IPS-15b (cell line): Measurements from ENCODE around the gene HOXC6.

Experiments
- H3K27me3 ChIP-seq: one replicate; pipeline ENCODE4 v1.6.1; 2013; ENCODE audit warnings: low read length; ENCODE audit not compliant: control insufficient read depth, insufficient read depth
- H3K36me3 ChIP-seq: one replicate; pipeline ENCODE4 v1.6.1; 2013; ENCODE audit warnings: low read length; ENCODE audit not compliant: control insufficient read depth, insufficient read depth
- H3K4me1 ChIP-seq: one replicate; pipeline ENCODE4 v1.6.1; 2013; ENCODE audit warnings: mild to moderate bottlenecking, low read length; ENCODE audit not compliant: control insufficient read depth, insufficient read depth
- H3K4me3 ChIP-seq: one replicate; pipeline ENCODE4 v1.5.1; 2013; ENCODE audit warnings: low read depth, low read length
- H3K9ac ChIP-seq: one replicate; pipeline ENCODE4 v1.6.1; 2013; ENCODE audit warnings: low read depth, mild to moderate bottlenecking, low read length
- H3K9me3 ChIP-seq: one replicate; pipeline ENCODE4 v1.6.1; 2013; ENCODE audit warnings: mild to moderate bottlenecking, low read length; ENCODE audit not compliant: control insufficient read depth, insufficient read depth

HOXC6 gene

GRCh38 chr12:54000116-54001114 lies 27.8 kb upstream of the HOXC6 start, which contains the start of gene HOXC9:
Gene HOXC9, plus strand, starts transcription at chr12:54000161. Its CDS starts 28 bp downstream, at chr12:54000189.
- Histone ChIP-seq H3K36me3 (no peaks in the 10 kb centered on the region), H3K4me3 (peak within 1 kb of the TSS; percentile 32), H3K9ac (no peak within 1 kb of the TSS), H3K9me3 (no peaks in the 10 kb centered on the region), H3K27me3 (peaks cover 100% of the 10 kb centered on the region), H3K4me1 (no peaks in the 10 kb centered on the region)

- Histone ChIP-seq H3K36me3 (no peaks in the 10 kb centered on the region), H3K4me1 (no peaks in the 10 kb centered on the region), H3K4me3 (no peak overlapping the region), H3K27me3 (peaks cover 100% of the 10 kb centered on the region), H3K9me3 (no peaks in the 10 kb centered on the region), H3K9ac (no peak overlapping the region)
These were observed 26.7 kb upstream of the HOXC6 start for GRCh38 chr12:54001283-54002187.

GRCh38 chr12:54002278-54002914 lies 25.8 kb upstream of the HOXC6 start:
- Histone ChIP-seq H3K4me1 (no peaks in the 10 kb centered on the region), H3K36me3 (no peaks in the 10 kb centered on the region), H3K4me3 (peak overlapping the region; percentile 5), H3K27me3 (peaks cover 100% of the 10 kb centered on the region), H3K9me3 (no peaks in the 10 kb centered on the region), H3K9ac (no peak overlapping the region)

- H3K9ac ChIP-seq = no peak overlapping the region
- H3K27me3 ChIP-seq = peaks cover 100% of the 10 kb centered on the region
- H3K9me3 ChIP-seq = no peaks in the 10 kb centered on the region
- H3K36me3 ChIP-seq = no peaks in the 10 kb centered on the region
- H3K4me1 ChIP-seq = no peaks in the 10 kb centered on the region
- no peak overlapping the region for H3K4me3 ChIP-seq
These were observed 25.3 kb upstream of the HOXC6 start for GRCh38 chr12:54002915-54003389.

GRCh38 chr12:54003625-54004024 lies 24.6 kb upstream of the HOXC6 start:
- H3K4me1 ChIP-seq = no peaks in the 10 kb centered on the region
- no peaks in the 10 kb centered on the region for H3K36me3 ChIP-seq
- no peak overlapping the region for H3K4me3 ChIP-seq
- H3K9ac ChIP-seq = no peak overlapping the region
- peaks cover 99% of the 10 kb centered on the region for H3K27me3 ChIP-seq
- no peaks in the 10 kb centered on the region for H3K9me3 ChIP-seq

- H3K4me1 ChIP-seq = no peaks in the 10 kb centered on the region
- no peaks in the 10 kb centered on the region for H3K36me3 ChIP-seq
- H3K9ac ChIP-seq = no peak overlapping the region
- H3K9me3 ChIP-seq = no peaks in the 10 kb centered on the region
- H3K4me3 ChIP-seq = peak overlapping the region; percentile 8
- peaks cover 95% of the 10 kb centered on the region for H3K27me3 ChIP-seq
These were observed 24.0 kb upstream of the HOXC6 start for GRCh38 chr12:54004063-54004840.

GRCh38 chr12:54004841-54005530 lies 23.3 kb upstream of the HOXC6 start:
- Histone ChIP-seq H3K36me3 (no peaks in the 10 kb centered on the region), H3K27me3 (peaks cover 95% of the 10 kb centered on the region), H3K9ac (no peak overlapping the region), H3K9me3 (no peaks in the 10 kb centered on the region), H3K4me1 (no peaks in the 10 kb centered on the region), H3K4me3 (peak overlapping the region; percentile 18)

- H3K9ac ChIP-seq = no peak overlapping the region
- H3K9me3 ChIP-seq = no peaks in the 10 kb centered on the region
- H3K4me3 ChIP-seq = peak overlapping the region; percentile 18
- no peaks in the 10 kb centered on the region for H3K4me1 ChIP-seq
- H3K36me3 ChIP-seq = no peaks in the 10 kb centered on the region
- peaks cover 95% of the 10 kb centered on the region for H3K27me3 ChIP-seq
These were observed 22.7 kb upstream of the HOXC6 start for GRCh38 chr12:54005531-54005852.

- peaks cover 95% of the 10 kb centered on the region for H3K27me3 ChIP-seq
- H3K36me3 ChIP-seq = no peaks in the 10 kb centered on the region
- H3K4me3 ChIP-seq = peak overlapping the region; percentile 32
- H3K9ac ChIP-seq = no peak overlapping the region
- H3K4me1 ChIP-seq = no peaks in the 10 kb centered on the region
- H3K9me3 ChIP-seq = no peaks in the 10 kb centered on the region
These were observed 22.2 kb upstream of the HOXC6 start for GRCh38 chr12:54005853-54006558.

GRCh38 chr12:54006559-54007220 lies 21.6 kb upstream of the HOXC6 start:
- Histone ChIP-seq H3K4me3 (peak overlapping the region; percentile 32), H3K9ac (no peak overlapping the region), H3K9me3 (no peaks in the 10 kb centered on the region), H3K36me3 (no peaks in the 10 kb centered on the region), H3K4me1 (no peaks in the 10 kb centered on the region), H3K27me3 (peaks cover 95% of the 10 kb centered on the region)
